Liver (tissue), 3 donors: ENCODE measurements around the gene ZFYVE28.

Experiments
- GABPA ChIP-seq, 2 donors: IDR thresholded peaks in 1 of 2; conservative IDR thresholded peaks in 1 of 2; 2 replicates each; pipeline ENCODE4 v1.6.1; 2016; ENCODE audit warnings: antibody characterized with exemption in 2 of 2, mild to moderate bottlenecking in 1 of 2, moderate library complexity in 1 of 2
- JUND ChIP-seq, 2 donors: IDR thresholded peaks; 2 replicates each; pipeline ENCODE4 v1.6.1; 2016; ENCODE audit warnings: antibody characterized with exemption in 2 of 2
- MAX ChIP-seq: IDR thresholded peaks from 2 replicates; pipeline ENCODE4 v1.6.1; 2016; ENCODE audit warnings: antibody characterized with exemption
- TAF1 ChIP-seq: conservative IDR thresholded peaks from 2 replicates; pipeline ENCODE4 v1.6.1; 2016; ENCODE audit warnings: antibody characterized with exemption, mild to moderate bottlenecking
- TF ChIP-seq, protein P1 (sequence below): fragments of 150-350 bp; IDR thresholded peaks from 2 replicates; pipeline ENCODE4 v1.5.1; 2017; ENCODE audit warnings: improper control_type of control experiment, low read depth, low read length; ENCODE audit not compliant: missing input control
- TF ChIP-seq, protein P2 (sequence below): IDR thresholded peaks from 2 replicates; pipeline ENCODE4 v1.6.1; 2016; ENCODE audit warnings: antibody characterized with exemption, mild to moderate bottlenecking
- donor health status: healthy.
- donor health status: healthy.

- TF ChIP-seq, protein P1, sequence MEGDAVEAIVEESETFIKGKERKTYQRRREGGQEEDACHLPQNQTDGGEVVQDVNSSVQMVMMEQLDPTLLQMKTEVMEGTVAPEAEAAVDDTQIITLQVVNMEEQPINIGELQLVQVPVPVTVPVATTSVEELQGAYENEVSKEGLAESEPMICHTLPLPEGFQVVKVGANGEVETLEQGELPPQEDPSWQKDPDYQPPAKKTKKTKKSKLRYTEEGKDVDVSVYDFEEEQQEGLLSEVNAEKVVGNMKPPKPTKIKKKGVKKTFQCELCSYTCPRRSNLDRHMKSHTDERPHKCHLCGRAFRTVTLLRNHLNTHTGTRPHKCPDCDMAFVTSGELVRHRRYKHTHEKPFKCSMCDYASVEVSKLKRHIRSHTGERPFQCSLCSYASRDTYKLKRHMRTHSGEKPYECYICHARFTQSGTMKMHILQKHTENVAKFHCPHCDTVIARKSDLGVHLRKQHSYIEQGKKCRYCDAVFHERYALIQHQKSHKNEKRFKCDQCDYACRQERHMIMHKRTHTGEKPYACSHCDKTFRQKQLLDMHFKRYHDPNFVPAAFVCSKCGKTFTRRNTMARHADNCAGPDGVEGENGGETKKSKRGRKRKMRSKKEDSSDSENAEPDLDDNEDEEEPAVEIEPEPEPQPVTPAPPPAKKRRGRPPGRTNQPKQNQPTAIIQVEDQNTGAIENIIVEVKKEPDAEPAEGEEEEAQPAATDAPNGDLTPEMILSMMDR = no peak
- TF ChIP-seq, protein P2, sequence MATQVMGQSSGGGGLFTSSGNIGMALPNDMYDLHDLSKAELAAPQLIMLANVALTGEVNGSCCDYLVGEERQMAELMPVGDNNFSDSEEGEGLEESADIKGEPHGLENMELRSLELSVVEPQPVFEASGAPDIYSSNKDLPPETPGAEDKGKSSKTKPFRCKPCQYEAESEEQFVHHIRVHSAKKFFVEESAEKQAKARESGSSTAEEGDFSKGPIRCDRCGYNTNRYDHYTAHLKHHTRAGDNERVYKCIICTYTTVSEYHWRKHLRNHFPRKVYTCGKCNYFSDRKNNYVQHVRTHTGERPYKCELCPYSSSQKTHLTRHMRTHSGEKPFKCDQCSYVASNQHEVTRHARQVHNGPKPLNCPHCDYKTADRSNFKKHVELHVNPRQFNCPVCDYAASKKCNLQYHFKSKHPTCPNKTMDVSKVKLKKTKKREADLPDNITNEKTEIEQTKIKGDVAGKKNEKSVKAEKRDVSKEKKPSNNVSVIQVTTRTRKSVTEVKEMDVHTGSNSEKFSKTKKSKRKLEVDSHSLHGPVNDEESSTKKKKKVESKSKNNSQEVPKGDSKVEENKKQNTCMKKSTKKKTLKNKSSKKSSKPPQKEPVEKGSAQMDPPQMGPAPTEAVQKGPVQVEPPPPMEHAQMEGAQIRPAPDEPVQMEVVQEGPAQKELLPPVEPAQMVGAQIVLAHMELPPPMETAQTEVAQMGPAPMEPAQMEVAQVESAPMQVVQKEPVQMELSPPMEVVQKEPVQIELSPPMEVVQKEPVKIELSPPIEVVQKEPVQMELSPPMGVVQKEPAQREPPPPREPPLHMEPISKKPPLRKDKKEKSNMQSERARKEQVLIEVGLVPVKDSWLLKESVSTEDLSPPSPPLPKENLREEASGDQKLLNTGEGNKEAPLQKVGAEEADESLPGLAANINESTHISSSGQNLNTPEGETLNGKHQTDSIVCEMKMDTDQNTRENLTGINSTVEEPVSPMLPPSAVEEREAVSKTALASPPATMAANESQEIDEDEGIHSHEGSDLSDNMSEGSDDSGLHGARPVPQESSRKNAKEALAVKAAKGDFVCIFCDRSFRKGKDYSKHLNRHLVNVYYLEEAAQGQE = no peak
- TF ChIP-seq TAF1 = no peak
- TF ChIP-seq GABPA (IDR thresholded peaks at IDR 0.05 in 1 of 2, conservative IDR thresholded peaks at IDR 0.05 in 1 of 2) = no peak
- no peak for TF ChIP-seq JUND (IDR thresholded peaks at IDR 0.05)
- TF ChIP-seq MAX = no peak
These were observed 9.5 kb downstream of the ZFYVE28 start for GRCh38 chr4:2408976-2409375.
